SU-DHL-6 (cell line): Measurements from ENCODE around the gene DDX54.

Experiments used
- EZH2phosphoT487 ChIP-seq: fragments of 200-600 bp; sonication (generic), shearing (Covaris generic); conservative IDR thresholded peaks from 2 replicates; pipeline ENCODE4 v1.6.1; 2018; ENCODE audit warnings: mild to moderate bottlenecking, antibody characterized with exemption, low read length, moderate library complexity, mixed read lengths
- TF ChIP-seq, protein P1 (sequence below): fragments of 200-600 bp; sonication (generic); IDR thresholded peaks from one replicate; pipeline ENCODE4 v1.5.1; 2017; ENCODE audit warnings: antibody characterized with exemption, mild to moderate bottlenecking, low read length, moderate library complexity; ENCODE audit not compliant: insufficient read depth, poor library complexity, severe bottlenecking

DNA sequence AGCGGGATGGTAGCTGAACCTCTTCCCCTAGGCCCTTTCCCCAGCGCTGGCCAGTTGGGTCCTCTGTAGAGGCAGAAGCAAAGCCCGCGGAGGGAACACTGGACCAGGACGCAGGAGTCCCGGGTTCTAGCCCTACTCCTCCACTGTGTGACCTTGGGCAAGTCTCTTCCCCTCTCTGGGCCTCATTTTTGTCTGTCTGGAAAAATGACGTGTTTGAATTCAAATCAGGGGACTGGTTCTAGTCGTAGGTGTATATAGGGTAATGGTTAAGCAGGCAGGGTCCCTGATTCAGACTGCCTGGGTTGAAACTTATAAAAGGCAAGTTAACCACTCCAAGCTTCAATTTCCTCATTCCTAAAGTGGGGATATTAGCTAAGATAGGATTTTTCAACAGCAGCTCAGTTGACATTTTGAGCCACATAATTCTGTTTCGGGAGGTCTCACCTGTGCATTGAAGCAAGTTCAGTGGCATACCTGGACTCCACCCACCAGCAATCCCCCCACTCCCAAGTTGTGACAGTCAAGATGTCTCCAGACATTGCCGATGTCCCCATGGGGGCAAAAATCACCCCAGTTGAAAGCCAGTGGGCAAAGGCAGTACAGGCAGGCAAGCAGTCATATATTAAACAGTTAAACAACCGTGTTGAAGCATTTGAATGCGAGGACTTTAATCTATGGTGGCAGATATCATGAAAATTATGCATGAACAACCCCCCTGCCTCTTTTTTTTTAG, 36.9 kb upstream of the DDX54 start:
- TF ChIP-seq, protein P1, sequence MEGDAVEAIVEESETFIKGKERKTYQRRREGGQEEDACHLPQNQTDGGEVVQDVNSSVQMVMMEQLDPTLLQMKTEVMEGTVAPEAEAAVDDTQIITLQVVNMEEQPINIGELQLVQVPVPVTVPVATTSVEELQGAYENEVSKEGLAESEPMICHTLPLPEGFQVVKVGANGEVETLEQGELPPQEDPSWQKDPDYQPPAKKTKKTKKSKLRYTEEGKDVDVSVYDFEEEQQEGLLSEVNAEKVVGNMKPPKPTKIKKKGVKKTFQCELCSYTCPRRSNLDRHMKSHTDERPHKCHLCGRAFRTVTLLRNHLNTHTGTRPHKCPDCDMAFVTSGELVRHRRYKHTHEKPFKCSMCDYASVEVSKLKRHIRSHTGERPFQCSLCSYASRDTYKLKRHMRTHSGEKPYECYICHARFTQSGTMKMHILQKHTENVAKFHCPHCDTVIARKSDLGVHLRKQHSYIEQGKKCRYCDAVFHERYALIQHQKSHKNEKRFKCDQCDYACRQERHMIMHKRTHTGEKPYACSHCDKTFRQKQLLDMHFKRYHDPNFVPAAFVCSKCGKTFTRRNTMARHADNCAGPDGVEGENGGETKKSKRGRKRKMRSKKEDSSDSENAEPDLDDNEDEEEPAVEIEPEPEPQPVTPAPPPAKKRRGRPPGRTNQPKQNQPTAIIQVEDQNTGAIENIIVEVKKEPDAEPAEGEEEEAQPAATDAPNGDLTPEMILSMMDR = no peak
- TF ChIP-seq EZH2phosphoT487 = no peak
